ENCODE results near the gene HENMT1.
"Not testable (repeated sequence)": the region's sequence is repeated elsewhere in the genome, so short reads cannot be mapped to it uniquely, and the experiment has no call there.

The HENMT1 gene

GRCh38 chr1:108661030-108661609 lies at the start of gene HENMT1:
HENMT1 (minus strand) TSS chr1:108661093; CDS start chr1:108659884, 1,209 bp downstream.
- peak; percentile 50 for DNase-seq (ENCODE audit: low read depth, low spot score)

GRCh38 chr1:108708691-108709660 lies 48.1 kb upstream of the HENMT1 start:
- no peak for DNase-seq (ENCODE audit: low read depth, low spot score)

DNA sequence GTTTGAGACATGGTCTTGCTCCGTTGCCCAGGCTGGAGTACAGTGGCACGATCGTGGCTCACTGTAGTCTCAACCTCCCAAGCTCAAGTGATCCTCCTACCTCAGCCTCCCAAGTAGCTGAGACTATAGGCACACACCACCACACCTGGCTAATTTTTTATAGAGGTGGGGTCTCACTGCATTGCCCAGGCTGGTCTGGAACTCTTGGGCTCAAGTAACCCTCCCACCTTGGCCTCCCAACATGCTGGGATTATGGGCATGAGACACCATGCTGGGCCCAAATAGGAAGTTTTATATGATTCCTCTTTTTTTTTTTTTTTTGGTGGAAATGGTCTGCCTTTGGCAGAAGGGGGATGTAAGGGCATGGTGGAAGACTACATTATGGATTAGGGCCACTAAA lies 45.8 kb upstream of the HENMT1 start:
- no peak for DNase-seq (ENCODE audit: low read depth, low spot score)

GRCh38 chr1:108704496-108704895 lies 43.6 kb upstream of the HENMT1 start:
- no peak for DNase-seq (ENCODE audit: low read depth, low spot score)

GRCh38 chr1:108703939-108704338 lies 43.0 kb upstream of the HENMT1 start:
- no peak for DNase-seq (ENCODE audit: low read depth, low spot score)

GRCh38 chr1:108702109-108702508 lies 41.2 kb upstream of the HENMT1 start:
- not testable (repeated sequence) for DNase-seq (ENCODE audit: low read depth, low spot score)

DNA sequence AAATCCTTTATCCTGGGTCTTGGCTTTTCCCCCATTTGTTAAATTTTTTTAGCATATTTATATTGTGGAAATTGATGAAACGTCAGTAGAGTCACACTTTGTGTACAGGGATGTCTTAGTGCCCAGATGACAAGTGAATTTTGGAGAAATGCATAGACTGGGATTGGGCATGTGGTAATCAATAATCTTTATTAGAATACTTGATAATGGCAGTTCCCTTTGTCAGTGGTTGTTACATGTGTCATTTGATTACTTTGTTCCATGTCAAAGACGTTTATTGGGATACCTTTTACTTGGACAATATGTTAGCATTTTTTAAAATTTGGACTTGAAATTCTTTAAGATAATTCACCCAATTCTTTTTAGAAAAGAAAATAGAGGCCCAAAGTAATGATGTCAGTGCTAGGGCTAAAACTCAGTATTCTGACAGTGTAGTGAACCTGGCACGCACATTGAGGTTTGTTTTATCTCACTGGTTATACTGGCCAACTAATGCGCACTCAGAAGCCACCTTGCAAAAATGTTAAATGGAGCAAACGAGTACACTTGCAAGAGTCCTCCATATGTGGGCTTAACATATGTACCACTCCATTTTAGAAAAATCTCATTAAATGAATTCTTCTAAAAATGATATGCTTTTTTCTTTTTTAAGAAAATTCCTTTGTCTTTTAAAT lies 40.4 kb upstream of the HENMT1 start:
- no peak for DNase-seq (ENCODE audit: low read depth, low spot score)

DNA sequence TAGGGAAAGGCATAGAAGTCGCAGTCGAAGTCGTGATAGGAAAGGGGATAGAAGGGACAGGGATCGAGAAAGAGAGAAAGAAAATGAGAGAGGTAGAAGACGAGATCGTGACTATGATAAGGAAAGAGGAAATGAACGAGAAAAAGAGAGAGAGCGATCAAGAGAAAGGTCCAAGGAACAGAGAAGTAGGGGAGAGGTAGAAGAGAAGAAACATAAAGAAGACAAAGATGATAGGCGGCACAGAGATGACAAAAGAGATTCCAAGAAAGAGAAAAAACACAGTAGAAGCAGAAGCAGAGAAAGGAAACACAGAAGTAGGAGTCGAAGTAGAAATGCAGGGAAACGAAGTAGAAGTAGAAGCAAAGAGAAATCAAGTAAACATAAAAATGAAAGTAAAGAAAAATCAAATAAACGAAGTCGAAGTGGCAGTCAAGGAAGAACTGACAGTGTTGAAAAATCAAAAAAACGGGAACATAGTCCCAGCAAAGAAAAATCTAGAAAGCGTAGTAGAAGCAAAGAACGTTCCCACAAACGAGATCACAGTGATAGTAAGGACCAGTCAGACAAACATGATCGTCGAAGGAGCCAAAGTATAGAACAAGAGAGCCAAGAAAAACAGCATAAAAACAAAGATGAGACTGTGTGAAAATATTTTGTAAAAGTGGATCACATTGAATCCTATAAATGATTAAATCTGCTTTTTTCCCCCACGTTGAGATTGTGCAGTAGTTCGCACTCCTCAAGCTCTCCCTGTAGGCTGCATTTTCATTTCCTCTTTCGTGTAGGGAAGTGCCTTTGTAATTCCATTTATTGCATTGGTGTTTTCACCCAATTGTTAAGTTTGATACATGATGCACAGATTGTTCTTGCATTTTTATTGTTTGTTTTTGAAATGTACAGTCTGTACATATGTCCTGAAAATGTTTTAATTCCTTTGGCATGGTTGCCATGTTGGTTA lies 38.8 kb upstream of the HENMT1 start:
- no peak for DNase-seq (ENCODE audit: low read depth, low spot score)

GRCh38 chr1:108695535-108695934 lies 34.6 kb upstream of the HENMT1 start:
- DNase-seq (ENCODE audit: low read depth, low spot score), result no peak

DNA sequence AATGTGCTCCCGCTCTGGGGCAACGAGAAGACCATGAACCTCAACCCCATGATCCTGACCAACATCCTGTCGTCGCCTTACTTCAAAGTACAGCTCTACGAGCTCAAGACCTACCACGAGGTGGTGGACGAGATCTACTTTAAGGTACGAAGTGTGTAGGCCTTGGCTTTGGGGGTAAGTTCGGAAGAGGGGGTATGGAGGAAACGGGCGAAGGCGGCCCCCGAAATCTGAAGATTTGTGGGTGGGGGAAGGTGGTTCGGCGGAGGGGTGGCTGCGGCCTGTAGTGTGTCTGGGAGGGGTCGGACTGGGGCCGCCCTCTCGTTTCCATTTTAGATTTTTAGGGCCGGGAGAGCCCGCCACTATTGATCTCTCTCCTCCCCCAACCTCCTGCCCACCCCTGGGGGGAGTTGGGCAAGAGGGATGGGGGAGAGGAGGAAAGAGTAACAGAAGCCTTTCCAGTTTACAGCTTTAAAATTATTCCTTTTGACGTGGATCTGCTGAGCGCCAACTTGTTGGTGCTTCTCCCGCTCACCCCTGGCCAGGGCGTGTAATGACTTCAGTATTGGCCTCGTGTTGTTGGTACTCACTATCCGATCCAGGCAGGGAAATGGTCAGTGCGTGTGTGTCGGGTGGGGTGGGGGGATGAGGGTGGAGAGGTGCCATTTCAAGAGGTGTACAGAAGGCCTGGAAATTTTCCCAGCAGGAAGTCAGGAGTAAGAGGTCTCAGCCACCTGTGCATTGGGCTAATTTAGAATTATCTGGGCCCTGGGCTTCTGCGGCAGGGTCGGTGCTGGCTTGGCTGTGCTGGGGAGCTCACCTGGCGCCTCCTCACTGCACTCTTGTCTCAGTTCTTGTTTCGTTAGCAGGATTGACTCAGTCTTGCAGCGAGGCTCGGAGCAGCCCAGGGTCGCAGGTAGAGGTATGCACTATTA lies 32.1 kb upstream of the HENMT1 start:
- peak; percentile 41 for DNase-seq (ENCODE audit: low read depth, low spot score)

- peak; percentile 72 for DNase-seq (ENCODE audit: low read depth, low spot score)
Measured at GRCh38 chr1:108691942-108692723, 31.2 kb upstream of the HENMT1 start, which contains the start of gene PRPF38B. PRPF38B (plus strand) TSS chr1:108692310; CDS start chr1:108692592, 282 bp downstream.

GRCh38 chr1:108691128-108691941 lies 30.4 kb upstream of the HENMT1 start:
- DNase-seq (ENCODE audit: low read depth, low spot score), result no peak

DNA sequence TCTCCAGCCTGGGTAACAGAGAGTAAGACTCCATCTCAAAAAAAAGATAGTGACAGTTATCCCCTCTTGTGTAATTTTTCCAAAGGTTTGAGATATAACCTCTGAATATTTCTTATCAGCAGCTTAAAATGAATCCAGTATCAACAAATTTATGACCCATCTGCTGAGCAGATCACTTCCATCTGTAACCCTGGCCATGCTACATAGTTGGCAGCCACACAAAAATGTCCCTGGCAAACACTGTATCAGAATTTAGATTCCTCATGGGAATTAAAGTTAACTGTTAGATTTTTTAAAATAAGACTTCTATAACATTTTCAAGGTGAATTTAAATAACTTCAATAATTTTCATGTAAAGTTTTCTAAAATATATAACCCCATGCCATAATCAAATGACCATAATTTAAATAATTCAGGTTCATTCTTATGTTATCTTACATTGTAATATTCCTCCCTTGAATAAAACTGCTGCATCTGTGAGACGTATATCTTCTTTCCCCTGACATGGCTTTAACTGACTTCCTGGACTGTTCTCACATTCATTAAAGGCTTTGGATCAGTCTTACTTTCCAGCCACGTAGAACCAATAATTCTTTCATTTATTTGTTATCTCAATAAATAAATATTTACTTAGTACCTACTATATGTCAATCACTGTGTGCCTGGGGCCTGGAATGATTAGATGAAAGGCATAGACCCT lies 25.9 kb upstream of the HENMT1 start:
- DNase-seq (ENCODE audit: low read depth, low spot score), result no peak

DNA sequence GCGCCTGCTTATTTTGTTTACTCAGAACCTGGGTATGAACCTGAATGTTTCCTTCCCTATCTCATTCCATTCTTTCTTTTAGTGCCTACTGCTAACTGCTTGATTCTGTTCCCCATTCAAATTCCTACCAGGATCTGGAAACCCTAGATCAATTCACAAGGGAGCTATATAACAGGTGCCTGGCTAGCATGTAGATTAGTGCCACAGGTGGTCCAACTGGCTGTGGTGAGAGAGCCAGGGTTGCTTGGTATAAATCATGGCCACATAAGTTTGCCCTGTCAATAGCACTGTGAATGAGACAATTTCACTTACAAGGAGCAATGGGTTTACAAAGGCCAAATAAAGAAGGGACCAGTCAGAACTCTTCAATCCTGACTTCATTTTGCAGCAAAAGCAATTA lies 24.6 kb upstream of the HENMT1 start:
- DNase-seq (ENCODE audit: low read depth, low spot score), result no peak

- DNase-seq (ENCODE audit: low read depth, low spot score), result not testable (repeated sequence)
Measured at GRCh38 chr1:108681701-108682100, 20.8 kb upstream of the HENMT1 start.

GRCh38 chr1:108679586-108680213 lies 18.8 kb upstream of the HENMT1 start:
- no peak for DNase-seq (ENCODE audit: low read depth, low spot score)

GRCh38 chr1:108678706-108679105 lies 17.8 kb upstream of the HENMT1 start:
- no peak for DNase-seq (ENCODE audit: low read depth, low spot score)
